ENCODE measurements around the gene TNFRSF25.

DNA sequence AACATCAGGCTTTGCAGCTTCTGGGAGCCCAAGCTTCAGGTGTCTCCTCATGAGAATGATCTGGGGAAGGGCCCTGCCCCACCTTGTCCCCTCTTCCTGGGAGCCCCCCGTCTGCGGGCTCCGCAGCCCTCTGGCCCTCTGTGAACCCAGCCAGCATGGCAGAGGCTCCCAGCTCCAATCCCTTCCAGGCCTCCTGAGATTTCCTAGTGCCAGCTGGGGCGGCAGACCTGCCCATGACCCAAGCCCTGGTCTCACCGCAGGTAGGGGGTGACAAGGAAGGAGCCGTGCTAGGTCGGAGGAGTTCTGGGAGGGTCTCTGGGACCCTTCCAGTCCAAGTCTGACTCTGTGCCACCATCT is 17.8 kb upstream of the TNFRSF25 start:
- TF ChIP-seq POLR2A (IDR thresholded peaks at IDR 0.05; ENCODE audit: control extremely low read depth in 1 of 2, low read depth in 2 of 2, low read length in 2 of 2) (no peak), TEAD4 (IDR thresholded peaks at IDR 0.05; ENCODE audit: low read depth, low read length) (no peak), SIX5 (IDR thresholded peaks at IDR 0.05; ENCODE audit: low read depth, low read length) (no peak), SUZ12 (IDR thresholded peaks at IDR 0.05; ENCODE audit: low read length) (no peak), CEBPB (IDR thresholded peaks at IDR 0.05; ENCODE audit: low read depth, low read length) (no peak), POLR2AphosphoS5 (IDR thresholded peaks at IDR 0.05; ENCODE audit: low read depth, low read length) (no peak), RXRA (IDR thresholded peaks at IDR 0.05; ENCODE audit: insufficient read depth, low read depth, low read length) (no peak), RNF2 (IDR thresholded peaks at IDR 0.05; ENCODE audit: borderline replicate concordance, low read depth, low read length, missing control alignments, poor library complexity, severe bottlenecking) (no peak)
- TF ChIP-seq, protein P1, sequence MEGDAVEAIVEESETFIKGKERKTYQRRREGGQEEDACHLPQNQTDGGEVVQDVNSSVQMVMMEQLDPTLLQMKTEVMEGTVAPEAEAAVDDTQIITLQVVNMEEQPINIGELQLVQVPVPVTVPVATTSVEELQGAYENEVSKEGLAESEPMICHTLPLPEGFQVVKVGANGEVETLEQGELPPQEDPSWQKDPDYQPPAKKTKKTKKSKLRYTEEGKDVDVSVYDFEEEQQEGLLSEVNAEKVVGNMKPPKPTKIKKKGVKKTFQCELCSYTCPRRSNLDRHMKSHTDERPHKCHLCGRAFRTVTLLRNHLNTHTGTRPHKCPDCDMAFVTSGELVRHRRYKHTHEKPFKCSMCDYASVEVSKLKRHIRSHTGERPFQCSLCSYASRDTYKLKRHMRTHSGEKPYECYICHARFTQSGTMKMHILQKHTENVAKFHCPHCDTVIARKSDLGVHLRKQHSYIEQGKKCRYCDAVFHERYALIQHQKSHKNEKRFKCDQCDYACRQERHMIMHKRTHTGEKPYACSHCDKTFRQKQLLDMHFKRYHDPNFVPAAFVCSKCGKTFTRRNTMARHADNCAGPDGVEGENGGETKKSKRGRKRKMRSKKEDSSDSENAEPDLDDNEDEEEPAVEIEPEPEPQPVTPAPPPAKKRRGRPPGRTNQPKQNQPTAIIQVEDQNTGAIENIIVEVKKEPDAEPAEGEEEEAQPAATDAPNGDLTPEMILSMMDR (IDR thresholded peaks at IDR 0.05; ENCODE audit: control extremely low read depth in 1 of 3, insufficient read depth in 1 of 3, low read depth in 1 of 3, low read length in 3 of 3) = no peak
- TF ChIP-seq, protein P2, sequence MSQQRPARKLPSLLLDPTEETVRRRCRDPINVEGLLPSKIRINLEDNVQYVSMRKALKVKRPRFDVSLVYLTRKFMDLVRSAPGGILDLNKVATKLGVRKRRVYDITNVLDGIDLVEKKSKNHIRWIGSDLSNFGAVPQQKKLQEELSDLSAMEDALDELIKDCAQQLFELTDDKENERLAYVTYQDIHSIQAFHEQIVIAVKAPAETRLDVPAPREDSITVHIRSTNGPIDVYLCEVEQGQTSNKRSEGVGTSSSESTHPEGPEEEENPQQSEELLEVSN (IDR thresholded peaks at IDR 0.05) = no peak
- TF ChIP-seq, protein P3, sequence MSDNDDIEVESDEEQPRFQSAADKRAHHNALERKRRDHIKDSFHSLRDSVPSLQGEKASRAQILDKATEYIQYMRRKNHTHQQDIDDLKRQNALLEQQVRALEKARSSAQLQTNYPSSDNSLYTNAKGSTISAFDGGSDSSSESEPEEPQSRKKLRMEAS (IDR thresholded peaks at IDR 0.05) = no peak

Data from H1 (cell line).